Fibroblast of pulmonary artery (primary cell): Measurements from ENCODE around the gene TAMALIN.
"Not testable (repeated sequence)": the region's sequence is repeated elsewhere in the genome, so short reads cannot be mapped to it uniquely, and the experiment has no call there.

ENCODE experiments used
- DNase-seq: peaks from one replicate; pipeline ENCODE4 v3.0.0-alpha.2; 2010; ENCODE audit warnings: low read depth
- H3K4me3 ChIP-seq: replicated peaks from 2 replicates; pipeline ENCODE4 v1.5.1; 2011; ENCODE audit warnings: low read depth, mild to moderate bottlenecking, control low read depth, low read length, moderate library complexity
- CTCF ChIP-seq: IDR thresholded peaks from 2 replicates; pipeline ENCODE4 v1.5.1; 2011; ENCODE audit warnings: mild to moderate bottlenecking, control low read depth, low read length, inconsistent platforms; ENCODE audit errors: missing control alignments

The TAMALIN gene

DNA sequence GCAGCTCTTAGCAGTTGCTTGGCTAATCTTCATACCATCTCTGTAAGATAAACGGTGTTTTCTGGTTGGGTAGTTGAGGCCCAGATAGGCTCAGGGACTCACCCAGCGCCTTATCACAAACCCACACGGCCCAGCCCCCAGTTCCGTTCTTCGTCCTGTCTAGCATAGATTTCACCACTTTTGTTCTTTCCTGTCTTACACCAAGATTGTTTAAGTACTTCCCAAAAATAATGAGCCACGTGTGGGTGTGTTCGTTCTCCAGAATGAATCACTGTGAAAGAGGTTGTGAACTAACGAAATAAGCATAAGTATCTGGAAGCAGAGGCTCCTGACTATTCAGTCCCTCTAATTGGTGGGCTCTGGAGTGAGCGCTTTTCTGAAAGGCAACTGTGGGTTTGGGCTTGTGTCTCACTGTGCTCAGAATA lies 33.9 kb upstream of the TAMALIN start:
- peak; percentile 94 for DNase-seq

DNA sequence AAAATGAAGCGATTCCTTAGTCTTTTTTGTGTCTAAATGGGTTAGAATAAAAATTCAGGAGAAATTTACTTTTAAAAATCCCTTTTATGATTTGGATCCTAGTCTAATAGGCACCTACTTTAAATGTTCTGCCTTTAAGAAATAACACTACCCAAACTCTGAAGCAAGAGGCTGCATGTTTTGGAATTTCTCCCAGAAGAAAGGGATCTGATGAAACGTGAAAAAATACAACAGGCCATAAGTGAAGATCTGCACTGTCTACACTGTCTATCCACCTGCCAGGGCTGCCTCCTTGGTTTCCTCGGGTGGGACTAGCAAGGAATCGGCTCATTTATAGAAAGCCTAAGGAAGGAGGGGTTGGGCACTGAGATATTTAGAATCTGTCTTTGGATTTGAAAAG lies 33.2 kb upstream of the TAMALIN start:
- peak; percentile 62 for DNase-seq
- TF ChIP-seq CTCF: no peak
- no peak overlapping the region for H3K4me3 ChIP-seq

More for the DNA sequence above, 33.9 kb upstream of the TAMALIN start:
- H3K4me3 ChIP-seq: no peak overlapping the region
- no peak for TF ChIP-seq CTCF

GRCh38 chr12:51974646-51975045 lies 32.1 kb upstream of the TAMALIN start:
- DNase-seq: peak; percentile 45
- no peak for TF ChIP-seq CTCF
- no peak overlapping the region for H3K4me3 ChIP-seq

GRCh38 chr12:51975196-51975595 lies 31.6 kb upstream of the TAMALIN start:
- no peak for DNase-seq
- TF ChIP-seq CTCF: no peak
- H3K4me3 ChIP-seq: no peak overlapping the region

DNA sequence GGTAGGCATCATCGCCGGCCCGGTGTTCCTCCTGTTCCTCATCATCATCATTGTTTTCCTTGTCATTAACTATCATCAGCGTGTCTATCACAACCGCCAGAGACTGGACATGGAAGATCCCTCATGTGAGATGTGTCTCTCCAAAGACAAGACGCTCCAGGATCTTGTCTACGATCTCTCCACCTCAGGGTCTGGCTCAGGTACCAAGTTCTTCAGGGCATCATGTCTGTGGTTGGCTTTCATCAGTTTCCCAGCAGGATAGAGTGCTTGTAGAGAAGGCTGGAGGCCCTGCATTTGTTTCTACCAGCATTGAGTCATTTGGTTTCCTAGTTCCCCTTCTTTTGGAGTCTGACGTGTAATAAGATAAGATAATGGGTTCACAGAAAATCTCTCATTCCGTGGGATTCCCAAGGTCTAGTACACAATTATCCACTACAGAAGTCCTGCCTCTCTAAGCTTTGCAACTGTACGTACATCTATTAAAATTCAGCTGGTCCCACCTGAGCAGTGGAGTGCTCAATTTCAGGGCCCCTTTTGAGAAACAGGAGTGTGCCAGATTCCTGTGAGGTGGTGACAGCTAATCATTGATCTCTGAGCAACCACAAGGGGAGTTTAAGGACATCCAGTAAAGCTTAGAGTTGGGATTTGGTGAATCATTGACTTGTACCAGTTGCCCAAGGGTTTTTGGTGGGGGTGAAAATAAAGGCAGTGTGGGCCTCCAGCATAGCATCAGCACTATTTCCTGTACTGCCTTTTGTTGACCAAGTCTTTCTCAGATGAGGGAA lies 30.2 kb upstream of the TAMALIN start:
- TF ChIP-seq CTCF: no peak
- DNase-seq: peak; percentile 97
- no peak overlapping the region for H3K4me3 ChIP-seq

DNA sequence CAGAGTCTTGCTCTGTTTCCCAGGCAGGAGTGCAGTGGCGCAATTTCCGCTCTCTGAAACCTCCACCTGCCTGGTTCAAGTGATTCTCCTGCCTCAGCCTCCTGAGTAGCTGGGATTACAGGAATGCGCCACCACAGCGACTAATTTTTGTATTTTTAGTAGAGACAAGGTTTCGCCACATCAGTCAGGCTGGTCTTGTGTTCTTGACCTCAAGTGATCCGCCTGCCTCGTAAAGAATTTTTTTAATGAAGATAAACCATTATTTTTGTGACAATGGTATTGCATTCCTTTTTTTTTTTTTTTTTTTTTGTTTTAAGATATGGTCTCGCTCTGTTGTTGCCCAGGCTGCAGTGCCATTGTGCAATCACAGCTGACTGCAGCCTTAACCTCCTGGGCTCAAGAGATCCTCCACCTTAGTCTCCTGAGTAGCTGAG lies 29.4 kb upstream of the TAMALIN start:
- H3K4me3 ChIP-seq: no peak overlapping the region
- no peak for TF ChIP-seq CTCF
- peak; percentile 86 for DNase-seq

- not testable (repeated sequence) for H3K4me3 ChIP-seq, DNase-seq
Measured at GRCh38 chr12:51979306-51979705, 27.4 kb upstream of the TAMALIN start.
